ENCODE measurements around the gene TBC1D5. TPM values are rescaled to one million over a fixed set of nuclear protein-coding genes. Genes with fewer than 3 reads are reported as not detected.

Gene TBC1D5
- polyA plus RNA-seq, 2 of the 4 experiments (the other 2 are of a cell fraction): 36.7 to 72.2 TPM

GRCh38 chr3:17322106-17322793 is 420.2 kb downstream of the TBC1D5 start:
- FAIRE-seq: no peak

GRCh38 chr3:17320266-17320665 is 422.2 kb downstream of the TBC1D5 start:
- DNase-seq (ENCODE audit: low read depth in 1 of 2, low spot score in 1 of 2): no peak
- POLR2A ChIA-PET: no interaction called here
- CTCF ChIA-PET: no interaction called here
- TF ChIP-seq EHMT2 (IDR thresholded peaks at IDR 0.05; ENCODE audit: low read depth): no peak
- TF ChIP-seq, protein P1, sequence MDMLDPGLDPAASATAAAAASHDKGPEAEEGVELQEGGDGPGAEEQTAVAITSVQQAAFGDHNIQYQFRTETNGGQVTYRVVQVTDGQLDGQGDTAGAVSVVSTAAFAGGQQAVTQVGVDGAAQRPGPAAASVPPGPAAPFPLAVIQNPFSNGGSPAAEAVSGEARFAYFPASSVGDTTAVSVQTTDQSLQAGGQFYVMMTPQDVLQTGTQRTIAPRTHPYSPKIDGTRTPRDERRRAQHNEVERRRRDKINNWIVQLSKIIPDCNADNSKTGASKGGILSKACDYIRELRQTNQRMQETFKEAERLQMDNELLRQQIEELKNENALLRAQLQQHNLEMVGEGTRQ (IDR thresholded peaks at IDR 0.05): no peak
- no peak for TF ChIP-seq ESRRA (IDR thresholded peaks at IDR 0.05; ENCODE audit: borderline replicate concordance, low read length)
- no peak for TF ChIP-seq HOXA7 (CRISPR knock-in tag; IDR thresholded peaks at IDR 0.05)
- no peak for TF ChIP-seq HOXB5 (CRISPR knock-in tag; IDR thresholded peaks at IDR 0.05)
- TF ChIP-seq, protein P2, sequence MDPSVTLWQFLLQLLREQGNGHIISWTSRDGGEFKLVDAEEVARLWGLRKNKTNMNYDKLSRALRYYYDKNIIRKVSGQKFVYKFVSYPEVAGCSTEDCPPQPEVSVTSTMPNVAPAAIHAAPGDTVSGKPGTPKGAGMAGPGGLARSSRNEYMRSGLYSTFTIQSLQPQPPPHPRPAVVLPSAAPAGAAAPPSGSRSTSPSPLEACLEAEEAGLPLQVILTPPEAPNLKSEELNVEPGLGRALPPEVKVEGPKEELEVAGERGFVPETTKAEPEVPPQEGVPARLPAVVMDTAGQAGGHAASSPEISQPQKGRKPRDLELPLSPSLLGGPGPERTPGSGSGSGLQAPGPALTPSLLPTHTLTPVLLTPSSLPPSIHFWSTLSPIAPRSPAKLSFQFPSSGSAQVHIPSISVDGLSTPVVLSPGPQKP (IDR thresholded peaks at IDR 0.05; ENCODE audit: low read depth, low read length): no peak
- no peak for TF ChIP-seq POLR2AphosphoS2 (conservative IDR thresholded peaks at IDR 0.05; ENCODE audit: low read length)
- no peak for TF ChIP-seq JUNB (IDR thresholded peaks at IDR 0.05)
- TF ChIP-seq CBX8 (IDR thresholded peaks at IDR 0.05): no peak
- Histone ChIP-seq H3K4me1 (no peaks in the 10 kb centered on the region), H3K27ac (no peak overlapping the region), H3K9me3 (no peaks in the 10 kb centered on the region), H3K4me2 (no peak overlapping the region), H3K4me3 (no peak overlapping the region)
- no peak for ATAC-seq
- no peak for FAIRE-seq

More at GRCh38 chr3:17322106-17322793, 420.2 kb downstream of the TBC1D5 start:
- Histone ChIP-seq H3K4me1 (no peaks in the 10 kb centered on the region), H3K4me3 (no peak overlapping the region), H3K9me3 (no peaks in the 10 kb centered on the region), H3K4me2 (no peak overlapping the region), H3K27ac (no peak overlapping the region)
- 82% methylated on average over 5 of the region's 5 CpGs for WGBS (ENCODE audit: missing lambda C conversion rate)
- ChIA-PET CTCF (no interaction called here), POLR2A (no interaction called here)
- TF ChIP-seq, protein P3, sequence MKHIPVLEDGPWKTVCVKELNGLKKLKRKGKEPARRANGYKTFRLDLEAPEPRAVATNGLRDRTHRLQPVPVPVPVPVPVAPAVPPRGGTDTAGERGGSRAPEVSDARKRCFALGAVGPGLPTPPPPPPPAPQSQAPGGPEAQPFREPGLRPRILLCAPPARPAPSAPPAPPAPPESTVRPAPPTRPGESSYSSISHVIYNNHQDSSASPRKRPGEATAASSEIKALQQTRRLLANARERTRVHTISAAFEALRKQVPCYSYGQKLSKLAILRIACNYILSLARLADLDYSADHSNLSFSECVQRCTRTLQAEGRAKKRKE (CRISPR knock-in tag; IDR thresholded peaks at IDR 0.05; ENCODE audit: low read depth): no peak
- TF ChIP-seq MAFK (IDR thresholded peaks at IDR 0.05; ENCODE audit: partially characterized antibody) (no peak), SREBF2 (IDR thresholded peaks at IDR 0.05) (no peak), FOSL2 (IDR thresholded peaks at IDR 0.05) (no peak), FOSL2 (CRISPR knock-in tag; IDR thresholded peaks at IDR 0.05) (no peak), TP53 (CRISPR knock-in tag; IDR thresholded peaks at IDR 0.05) (no peak)
- ATAC-seq (no peak), DNase-seq (ENCODE audit: low read depth in 1 of 2, low spot score in 1 of 2) (no peak)

DNA sequence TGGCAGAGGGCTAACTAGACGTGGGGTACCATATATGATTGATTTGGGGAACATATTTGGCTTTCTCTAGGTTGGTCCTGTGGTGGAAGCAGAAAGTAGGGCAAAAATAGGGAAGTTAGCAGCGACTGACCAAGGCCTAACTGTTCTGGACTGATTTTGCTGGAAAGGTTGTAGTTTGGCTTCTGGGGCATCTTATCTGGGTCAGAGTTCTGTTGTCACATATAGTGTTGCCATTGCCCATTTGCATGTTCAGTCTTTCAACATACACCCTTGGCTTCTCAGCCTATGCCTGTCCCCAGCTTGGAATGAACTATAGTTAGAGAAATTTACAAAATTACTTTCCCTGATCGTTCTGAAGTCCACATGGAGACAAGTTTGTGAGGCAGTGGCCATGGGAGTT is 426.5 kb downstream of the TBC1D5 start:
- no peak for DNase-seq (ENCODE audit: low read depth in 1 of 2, low spot score in 1 of 2)
- ChIA-PET POLR2A (no interaction called here), CTCF (no interaction called here)
- 69% methylated on average over 3 of the region's 3 CpGs for WGBS (ENCODE audit: missing lambda C conversion rate)
- Histone ChIP-seq H3K27ac (no peak overlapping the region), H3K4me2 (no peak overlapping the region), H3K4me3 (no peak overlapping the region), H3K9me3 (no peaks in the 10 kb centered on the region), H3K4me1 (no peaks in the 10 kb centered on the region)
- no peak for TF ChIP-seq POLR2A (IDR thresholded peaks at IDR 0.05; ENCODE audit: low read length)
- TF ChIP-seq FOSB (CRISPR knock-in tag; IDR thresholded peaks at IDR 0.05): no peak
- TF ChIP-seq RNF2 (IDR thresholded peaks at IDR 0.05; ENCODE audit: borderline replicate concordance, low read depth): no peak
- TF ChIP-seq REST (IDR thresholded peaks at IDR 0.05): no peak
- no peak for FAIRE-seq
- no peak for ATAC-seq

Data from A549 (cell line).